Heart right ventricle (tissue), 16 donors: ENCODE results near the gene CACNG4. TPM values are rescaled to one million over a fixed set of nuclear protein-coding genes. Genes with fewer than 3 reads are reported as not detected.

Source experiments
- ATAC-seq, 8 donors: fragments of 200-7000 bp; cut with Tn5 transposase; one replicate each; pipeline ENCODE4 v1.9.1; 2020; ENCODE audit warnings: mild to moderate bottlenecking in 8 of 8, moderate library complexity in 8 of 8, moderate number of reproducible peaks in 1 of 8
- DNase-seq, 2 donors: peaks; one replicate each; pipeline ENCODE4 v3.0.0-alpha.2; 2020
- H3K27ac ChIP-seq, 10 donors: fragments of 200-600 bp; sonication (generic) in 2 of 10; one replicate each; pipeline versions ENCODE4 v1.5.0 to v1.8.0; 2020 to 2022; ENCODE audit warnings: mild to moderate bottlenecking in 3 of 10
- H3K27me3 ChIP-seq, 7 donors: fragments of 200-600 bp; one replicate each; pipeline ENCODE4 v1.8.0; 2021 to 2022; ENCODE audit warnings: mild to moderate bottlenecking in 2 of 7
- H3K36me3 ChIP-seq, 9 donors: fragments of 200-600 bp; sonication (generic) in 1 of 9; one replicate each; pipeline versions ENCODE4 v1.5.0 to v1.8.0; 2020 to 2022; ENCODE audit warnings: mild to moderate bottlenecking in 2 of 9
- H3K4me1 ChIP-seq, 9 donors: fragments of 200-600 bp; sonication (generic) in 1 of 9; one replicate each; pipeline versions ENCODE4 v1.5.0 to v1.8.0; 2020 to 2022; ENCODE audit warnings: mild to moderate bottlenecking in 4 of 9
- H3K4me3 ChIP-seq, 10 donors: fragments of 200-600 bp; sonication (generic) in 2 of 10; one replicate each; pipeline versions ENCODE4 v1.5.0 to v1.8.0; 2020 to 2022; ENCODE audit warnings: mild to moderate bottlenecking in 7 of 10, moderate library complexity in 2 of 10
- H3K9me3 ChIP-seq, 11 donors: fragments of 200-600 bp in 10 of 11; sonication (generic) in 2 of 11; one replicate each; pipeline versions ENCODE4 v1.5.0 to v1.8.0; 2013 to 2022; ENCODE audit warnings: mild to moderate bottlenecking in 2 of 11, control low read depth in 1 of 11, moderate library complexity in 1 of 11
- WGBS, 2 donors: extraction: QIAGEN DNeasy Blood & Tissue Kit; methylation state at CpG; one replicate each; pipeline ENCODE4 v1.1.7; 2013; ENCODE audit warnings: inconsistent platforms in 1 of 2; 5-methylcytosine and 5-hydroxymethylcytosine counted together
- intact Hi-C, 10 donors: fragments of 100-400 bp; cut with DNase I; formaldehyde crosslinking; loops; one replicate each; pipeline versions ENCODE4 v1.11.1 to v1.14.2; 2022
- polyA plus RNA-seq, 2 donors: library from polyadenylated mRNA; stranded (reverse); fragments of 200-250 nt; gene quantifications; one replicate each; pipeline ENCODE4 v1.2.3, GENCODE V29; 2013
- total RNA-seq, 10 donors: library from RNA; stranded (reverse); fragmentation: NEBNext Ultra II Directional in 3 of 10; extraction: Animal tissue kit (Norgen Biotek cat#: 25700) in 3 of 10; gene quantifications; one replicate each; pipeline versions ENCODE4 v1.2.1 to v1.2.4, GENCODE V29; 2021 to 2023
- TF ChIP-seq, protein P1 (sequence below), 9 donors: fragments of 200-600 bp; sonication (generic) in 2 of 9; IDR thresholded peaks; one replicate each; pipeline versions ENCODE4 v1.5.0 to v1.8.0; 2021 to 2022; ENCODE audit warnings: antibody characterized with exemption in 9 of 9, mild to moderate bottlenecking in 5 of 9, moderate library complexity in 1 of 9
- donor health status: Arrhythmogenic right ventricular cardiomyopathy.
- donor health status: ischemic (EF 13 %, LVEDD 7.1; RV severe dilation, severe dysfunction).
- donor health status: healthy with polysubstance abuse.
- donor health status: DM: no; HTN: yes; CAD: no.
- donor health status: DM: no; HTN: no; CAD: no.
- donor health status: ischemic (EF 25% LVEDD 6.9; RV normal size, moderate dysfunction).
- donor health status: ischemic (EF 25% LVEDD 5.7; RV mildly dilated, moderate dysfunction).
- donor health status: healthy.
- donor health status: DM: yes; HTN: yes; CAD: no.
- donor health status: Ischemic cardiomyopathy.
- donor health status: ischemic (EF 35%, LVEDD 5.7; RV mildly dilated, moderate dysfunction).
- donor health status: nonischemic (EF 11% LVEDD 7.7; RV severe dilation, severe dysfunction).
- donor health status: DM: yes; HTN: yes; CAD: no.
- donor health status: PGD.
- donor health status: ischemic (EF 29% LVEDD 5.4; RV normal size, mild dysfunction).
- donor health status: nonischemic (EF 23%, LVEDD 6.1; RV moderate dilation, normal function).

CACNG4 gene
- total and polyA plus RNA-seq, 12 donors = 0.06 to 0.11 (median 0.07) TPM; not detected in 7

DNA sequence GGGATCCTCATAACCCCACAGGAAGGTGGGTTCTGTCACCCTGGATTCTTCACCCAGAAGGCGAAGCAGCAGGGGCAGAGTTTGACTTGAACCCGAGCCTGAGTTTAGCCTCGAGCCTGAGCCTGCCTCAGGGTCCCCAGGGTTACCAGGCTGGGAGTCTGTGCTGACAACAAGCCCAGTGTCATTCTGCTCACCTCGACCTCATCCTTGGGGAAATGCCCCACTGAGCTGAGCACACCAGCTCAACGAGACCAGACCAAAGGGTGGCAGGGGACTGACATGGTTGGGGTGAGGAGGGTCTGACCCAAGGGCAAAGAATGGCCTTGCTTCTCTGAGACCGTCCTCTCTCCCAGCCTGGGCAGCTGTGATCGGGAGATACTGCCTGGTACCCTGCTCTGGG is 20.2 kb downstream of the CACNG4 start:
- Histone ChIP-seq H3K4me1 (no peaks in the 10 kb centered on the region), H3K27ac (no peak overlapping the region), H3K4me3 (no peak overlapping the region), H3K27me3 (peaks cover 0 to 64% (median 54%) of the 10 kb centered on the region in 7 donors), H3K9me3 (no peaks in the 10 kb centered on the region), H3K36me3 (no peaks in the 10 kb centered on the region)
- DNase-seq = no peak
- intact Hi-C loops = no loop called here
- WGBS, 2 donors = 77 to 81% methylated on average over 7 of the region's 7 CpGs
- TF ChIP-seq, protein P1, sequence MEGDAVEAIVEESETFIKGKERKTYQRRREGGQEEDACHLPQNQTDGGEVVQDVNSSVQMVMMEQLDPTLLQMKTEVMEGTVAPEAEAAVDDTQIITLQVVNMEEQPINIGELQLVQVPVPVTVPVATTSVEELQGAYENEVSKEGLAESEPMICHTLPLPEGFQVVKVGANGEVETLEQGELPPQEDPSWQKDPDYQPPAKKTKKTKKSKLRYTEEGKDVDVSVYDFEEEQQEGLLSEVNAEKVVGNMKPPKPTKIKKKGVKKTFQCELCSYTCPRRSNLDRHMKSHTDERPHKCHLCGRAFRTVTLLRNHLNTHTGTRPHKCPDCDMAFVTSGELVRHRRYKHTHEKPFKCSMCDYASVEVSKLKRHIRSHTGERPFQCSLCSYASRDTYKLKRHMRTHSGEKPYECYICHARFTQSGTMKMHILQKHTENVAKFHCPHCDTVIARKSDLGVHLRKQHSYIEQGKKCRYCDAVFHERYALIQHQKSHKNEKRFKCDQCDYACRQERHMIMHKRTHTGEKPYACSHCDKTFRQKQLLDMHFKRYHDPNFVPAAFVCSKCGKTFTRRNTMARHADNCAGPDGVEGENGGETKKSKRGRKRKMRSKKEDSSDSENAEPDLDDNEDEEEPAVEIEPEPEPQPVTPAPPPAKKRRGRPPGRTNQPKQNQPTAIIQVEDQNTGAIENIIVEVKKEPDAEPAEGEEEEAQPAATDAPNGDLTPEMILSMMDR (IDR thresholded peaks at IDR 0.05) = no peak
- no peak for ATAC-seq

DNA sequence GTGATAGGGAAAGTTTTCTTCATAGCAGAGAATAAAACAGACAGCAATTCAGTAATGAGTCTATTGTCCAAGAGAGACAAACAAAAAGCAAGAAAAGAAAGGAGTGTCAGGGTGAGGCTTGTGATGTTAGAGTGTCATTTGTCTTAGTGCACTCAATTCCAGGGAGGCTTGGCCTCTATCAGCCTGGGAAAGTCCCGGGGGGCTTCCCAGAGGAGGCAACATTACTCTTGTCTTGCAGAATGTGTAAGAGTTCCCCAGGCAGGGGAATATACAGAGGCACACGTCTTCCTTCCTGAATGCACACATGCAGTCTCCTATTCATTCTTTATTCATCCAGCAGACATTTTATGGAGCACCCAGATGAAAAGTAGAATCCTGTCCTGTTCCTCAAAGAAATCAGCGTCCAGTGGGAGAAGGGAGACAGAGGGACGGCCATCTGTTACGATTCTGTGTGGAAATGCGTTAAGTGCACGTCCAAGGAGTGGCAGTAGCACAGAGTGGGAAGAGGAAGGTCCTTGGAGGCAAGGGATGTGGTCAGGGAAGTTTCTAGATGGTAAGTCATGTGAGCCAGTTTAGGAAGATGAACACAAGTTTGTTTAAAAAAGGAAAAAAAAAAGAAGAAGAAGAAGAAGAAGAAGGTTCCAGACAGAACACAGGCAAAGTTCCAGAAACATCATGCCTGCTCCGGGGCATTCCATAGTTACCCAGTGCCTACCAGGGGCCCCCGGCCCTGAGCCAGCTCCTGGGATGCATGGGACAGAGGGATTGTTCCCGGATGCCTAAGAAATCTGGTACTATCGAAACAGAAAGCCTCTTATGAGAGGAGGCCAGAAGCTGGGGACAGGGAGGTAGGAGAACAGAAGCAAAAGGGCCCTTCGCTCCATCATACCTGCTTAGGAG is 21.1 kb downstream of the CACNG4 start:
- no peaks in the 10 kb centered on the region for H3K9me3 ChIP-seq
- H3K4me3 ChIP-seq = no peak overlapping the region
- DNase-seq = no peak
- H3K36me3 ChIP-seq = no peaks in the 10 kb centered on the region
- intact Hi-C loops = no loop called here
- 84 to 89% methylated on average over 12 of the region's 12 CpGs for WGBS, 2 donors
- H3K4me1 ChIP-seq = no peaks in the 10 kb centered on the region
- TF ChIP-seq, protein P1 (IDR thresholded peaks at IDR 0.05) = no peak
- peaks cover 0 to 73% (median 56%) of the 10 kb centered on the region in 7 donors for H3K27me3 ChIP-seq
- no peak overlapping the region for H3K27ac ChIP-seq
- no peak for ATAC-seq

DNA sequence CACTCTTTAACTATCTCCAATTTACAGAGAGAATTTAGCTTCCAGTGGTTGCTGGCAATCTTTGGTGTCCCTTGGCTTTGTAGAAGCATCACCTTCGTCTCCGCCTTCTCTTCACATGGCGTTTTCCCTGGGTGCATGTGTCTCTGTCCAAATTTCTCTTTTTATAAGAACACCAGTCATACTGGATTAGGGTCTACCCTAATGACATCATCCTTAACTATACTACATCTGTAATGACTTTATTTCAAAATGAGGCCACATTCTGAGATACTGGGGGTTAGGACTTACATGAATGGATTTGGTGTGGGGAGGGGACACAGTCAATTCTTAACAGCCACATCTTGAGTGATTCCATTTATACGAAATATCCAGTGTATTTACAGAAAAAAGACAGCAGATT is 22.2 kb downstream of the CACNG4 start:
- TF ChIP-seq, protein P1 (IDR thresholded peaks at IDR 0.05) = no peak
- ATAC-seq (no peak), DNase-seq (no peak)
- intact Hi-C loops = no loop called here
- no peak overlapping the region for H3K4me3 ChIP-seq
- H3K9me3 ChIP-seq = no peaks in the 10 kb centered on the region
- H3K27ac ChIP-seq = no peak overlapping the region
- H3K27me3 ChIP-seq = peaks cover 0 to 69% (median 55%) of the 10 kb centered on the region in 7 donors
- no peaks in the 10 kb centered on the region for H3K36me3 ChIP-seq
- H3K4me1 ChIP-seq = no peaks in the 10 kb centered on the region
- 87 to 96% methylated on average over 4 of the region's 4 CpGs for WGBS, 2 donors

DNA sequence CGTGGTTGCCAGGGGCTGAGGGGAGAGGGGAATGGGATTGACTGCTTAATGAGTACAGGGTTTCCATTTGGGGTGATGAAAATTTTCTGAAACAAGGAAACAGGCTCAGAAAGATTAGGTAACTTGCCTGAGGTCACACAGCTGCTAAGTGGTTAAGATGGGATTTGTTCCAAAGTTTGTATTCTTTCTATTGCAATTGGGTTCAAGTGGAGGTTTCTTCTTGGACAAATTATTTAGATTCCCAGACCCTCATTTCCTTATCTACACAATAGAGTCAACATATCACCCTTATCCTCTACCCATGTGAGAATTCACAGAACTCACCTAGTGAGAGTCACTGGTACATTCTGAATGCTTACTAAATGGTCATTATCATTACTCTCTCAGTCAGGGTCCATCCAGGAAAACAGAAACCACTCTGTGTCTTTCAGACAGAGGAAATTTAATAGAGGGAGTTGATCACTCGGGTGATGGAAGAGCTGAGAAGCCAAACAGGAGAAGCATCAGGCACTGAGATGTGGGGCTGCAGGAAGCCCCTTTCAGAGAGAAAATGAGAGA is 22.6 kb downstream of the CACNG4 start:
- WGBS, 2 donors = 64 to 78% methylated on average over 2 of the region's 2 CpGs

More for the DNA sequence above, 22.6 kb downstream of the CACNG4 start:
- no peaks in the 10 kb centered on the region for H3K36me3 ChIP-seq
- H3K27ac ChIP-seq = no peak overlapping the region
- intact Hi-C loops = no loop called here
- TF ChIP-seq, protein P1 (IDR thresholded peaks at IDR 0.05) = no peak
- DNase-seq (no peak), ATAC-seq (no peak)
- H3K4me3 ChIP-seq = no peak overlapping the region
- peaks cover 0 to 68% (median 55%) of the 10 kb centered on the region in 7 donors for H3K27me3 ChIP-seq
- H3K4me1 ChIP-seq = no peaks in the 10 kb centered on the region
- no peaks in the 10 kb centered on the region for H3K9me3 ChIP-seq
